DMS114 treated with DMSO at 0.1 percent for 48 hours (cell line): ENCODE results near the gene CDC14A.

ENCODE experiments used
- DNase-seq: peaks from one replicate; lab custom pipeline; 2025; ENCODE audit not compliant: unreplicated experiment; lab: John Stamatoyannopoulos, UW

Gene CDC14A

GRCh38 chr1:100479620-100480338 is 127.5 kb downstream of the CDC14A start:
- no peak for DNase-seq

GRCh38 chr1:100481303-100481702 is 129.0 kb downstream of the CDC14A start:
- DNase-seq = no peak

GRCh38 chr1:100482167-100482566 is 129.9 kb downstream of the CDC14A start:
- no peak for DNase-seq

- DNase-seq = no peak
These were observed 130.4 kb downstream of the CDC14A start for GRCh38 chr1:100482748-100483147.

- no peak for DNase-seq
These were observed 130.9 kb downstream of the CDC14A start for GRCh38 chr1:100483230-100483629.

GRCh38 chr1:100485855-100486258 is 133.6 kb downstream of the CDC14A start:
- DNase-seq = no peak

- DNase-seq = no peak
These were observed 142.2 kb downstream of the CDC14A start for GRCh38 chr1:100494393-100495084.

GRCh38 chr1:100496896-100497295 is 144.6 kb downstream of the CDC14A start:
- DNase-seq = no peak

GRCh38 chr1:100497796-100498195 is 145.5 kb downstream of the CDC14A start:
- no peak for DNase-seq

- no peak for DNase-seq
These were observed 147.0 kb downstream of the CDC14A start for GRCh38 chr1:100499194-100499811.

- DNase-seq = no peak
These were observed 149.9 kb downstream of the CDC14A start for GRCh38 chr1:100502052-100502792.

GRCh38 chr1:100506217-100506616 is 153.9 kb downstream of the CDC14A start:
- no peak for DNase-seq

GRCh38 chr1:100510451-100510850 is 158.1 kb downstream of the CDC14A start:
- no peak for DNase-seq

- DNase-seq = no peak
These were observed 158.8 kb downstream of the CDC14A start for GRCh38 chr1:100511058-100511457.

GRCh38 chr1:100511773-100512172 is 159.5 kb downstream of the CDC14A start:
- DNase-seq = no peak

- no peak for DNase-seq
These were observed 160.6 kb downstream of the CDC14A start for GRCh38 chr1:100512803-100513352.

- DNase-seq = no peak
These were observed 164.6 kb downstream of the CDC14A start for GRCh38 chr1:100516857-100517256.

GRCh38 chr1:100517515-100517914 is 165.2 kb downstream of the CDC14A start:
- DNase-seq = no peak

GRCh38 chr1:100518023-100518422 is 165.7 kb downstream of the CDC14A start:
- no peak for DNase-seq

- no peak for DNase-seq
These were observed 170.8 kb downstream of the CDC14A start for GRCh38 chr1:100523038-100523652.

- DNase-seq = no peak
These were observed 172.0 kb downstream of the CDC14A start for GRCh38 chr1:100524355-100524754.
